Measurements from ENCODE around the gene CCDC201. TPM values are rescaled to one million over a fixed set of nuclear protein-coding genes. Genes with fewer than 3 reads are reported as not detected.
"Not testable (repeated sequence)": the region's sequence is repeated elsewhere in the genome, so short reads cannot be mapped to it uniquely, and the experiment has no call there.

CCDC201 gene
- total RNA-seq, 1 experiment from 2014 or later = not detected

DNA sequence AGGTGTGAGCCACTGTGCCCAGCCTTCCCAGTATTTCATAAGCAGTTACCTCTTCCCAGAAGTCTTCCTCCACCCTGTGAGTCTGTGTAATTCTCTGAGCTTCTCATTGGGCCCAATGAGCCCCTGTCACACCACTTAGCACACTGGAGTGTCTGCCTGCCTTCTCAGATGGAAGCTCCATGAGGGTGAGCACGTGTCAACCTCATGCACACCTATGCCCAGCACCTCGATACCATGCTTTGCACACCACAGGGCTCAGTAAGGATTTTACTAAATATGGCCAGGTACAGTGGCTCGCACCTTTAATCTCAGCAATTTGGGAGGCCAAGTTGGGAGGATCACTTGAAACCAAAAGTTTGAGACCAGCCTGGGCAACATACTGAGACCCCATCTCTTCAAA lies 46.3 kb downstream of the CCDC201 start:
- not testable (repeated sequence) for H3K18ac ChIP-seq (ENCODE audit: insufficient read length, low read depth, low read length); H3K79me2 ChIP-seq (ENCODE audit: insufficient read depth, low read length); H2AK5ac ChIP-seq (ENCODE audit: insufficient read length, low read length); H4K20me1 ChIP-seq (ENCODE audit: control insufficient read depth, insufficient read depth, insufficient read length); H3K27me3 ChIP-seq (ENCODE audit: insufficient read depth, low read length); H4K5ac ChIP-seq (ENCODE audit: insufficient read length, low read depth, low read length); H3K79me1 ChIP-seq (ENCODE audit: insufficient read depth, low read depth, low read length, poor library complexity, severe bottlenecking); H4K8ac ChIP-seq (replicated peaks; ENCODE audit: insufficient read length, low read depth, low read length); H2BK120ac ChIP-seq (ENCODE audit: low read depth, low read length, poor library complexity, severe bottlenecking); H3K9ac ChIP-seq (ENCODE audit: extremely low read depth, insufficient read length, low read length); DNase-seq; H3K9me3 ChIP-seq (ENCODE audit: control insufficient read depth, low read depth, low read length); H3K36me3 Mint-ChIP-seq (ENCODE audit: insufficient read depth in 1 of 3, low read depth in 3 of 3); H3K4ac ChIP-seq (ENCODE audit: low read depth, low read length); H2AFZ ChIP-seq (ENCODE audit: low read length); H2BK5ac ChIP-seq (ENCODE audit: insufficient read length, low read length); H3K9me3 Mint-ChIP-seq; H2BK20ac ChIP-seq (ENCODE audit: low read depth, low read length, poor library complexity, severe bottlenecking); H3K14ac ChIP-seq (ENCODE audit: insufficient read depth, low read length); H3K4me2 ChIP-seq (ENCODE audit: insufficient read depth, insufficient read length, low read length); H3K27me3 Mint-ChIP-seq (ENCODE audit: low read depth); H3T11ph ChIP-seq (ENCODE audit: low read length); H3K23me2 ChIP-seq (ENCODE audit: insufficient read length, low read depth, low read length, poor library complexity, severe bottlenecking); H3K4me3 Mint-ChIP-seq; H4K91ac ChIP-seq (ENCODE audit: insufficient read length, low read depth, low read length); H3K4me1 ChIP-seq (ENCODE audit: insufficient read depth, low read length); H3K23ac ChIP-seq (ENCODE audit: insufficient read length, low read depth, low read length); H3K27ac ChIP-seq (ENCODE audit: insufficient read length, low read depth, low read length); H3K4me1 Mint-ChIP-seq; H2BK12ac ChIP-seq (ENCODE audit: insufficient read length, low read depth, low read length); H2BK15ac ChIP-seq (ENCODE audit: low read depth, low read length); H3K56ac ChIP-seq (ENCODE audit: insufficient read length, low read depth, low read length); H3K27ac Mint-ChIP-seq
- WGBS (ENCODE audit: extremely low coverage, insufficient read length, low lambda C conversion rate) = no CpG with 5 or more reads among the region's 3 CpGs

DNA sequence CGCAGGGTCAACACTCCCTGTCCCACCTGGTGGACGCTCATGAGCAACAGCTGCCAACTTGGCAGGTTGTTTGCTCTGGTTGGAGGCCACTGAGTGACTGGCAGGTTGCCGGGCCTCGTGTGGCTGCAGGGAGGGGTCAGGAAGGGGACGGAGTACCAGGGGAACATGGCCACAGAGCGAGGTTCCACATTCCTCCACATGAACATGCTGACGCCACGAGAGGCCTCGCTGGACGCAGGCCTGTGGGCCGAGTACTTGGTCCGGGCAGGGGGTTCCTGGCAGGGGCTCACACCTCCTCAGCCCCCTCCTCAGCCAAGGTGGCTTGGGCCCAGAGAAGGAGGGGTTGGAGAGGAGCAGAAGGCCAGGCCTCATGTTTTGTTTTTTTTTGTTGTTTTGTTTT lies 54.1 kb downstream of the CCDC201 start:
- not testable (repeated sequence) for H2AK5ac ChIP-seq (ENCODE audit: insufficient read length, low read length); H3K23ac ChIP-seq (ENCODE audit: insufficient read length, low read depth, low read length); H3K36me3 Mint-ChIP-seq (ENCODE audit: insufficient read depth in 1 of 3, low read depth in 3 of 3); H4K91ac ChIP-seq (ENCODE audit: insufficient read length, low read depth, low read length); H2BK120ac ChIP-seq (ENCODE audit: low read depth, low read length, poor library complexity, severe bottlenecking); H3K27me3 Mint-ChIP-seq (ENCODE audit: low read depth); H3K14ac ChIP-seq (ENCODE audit: insufficient read depth, low read length); H3T11ph ChIP-seq (ENCODE audit: low read length); H2BK20ac ChIP-seq (ENCODE audit: low read depth, low read length, poor library complexity, severe bottlenecking); H3K9ac ChIP-seq (ENCODE audit: extremely low read depth, insufficient read length, low read length); H3K56ac ChIP-seq (ENCODE audit: insufficient read length, low read depth, low read length); H3K79me2 ChIP-seq (ENCODE audit: insufficient read depth, low read length); H2BK5ac ChIP-seq (ENCODE audit: insufficient read length, low read length); H3K27ac Mint-ChIP-seq; H3K27ac ChIP-seq (ENCODE audit: insufficient read length, low read depth, low read length); H3K4ac ChIP-seq (ENCODE audit: low read depth, low read length); H3K4me3 Mint-ChIP-seq; DNase-seq; H4K20me1 ChIP-seq (ENCODE audit: control insufficient read depth, insufficient read depth, insufficient read length); H4K5ac ChIP-seq (ENCODE audit: insufficient read length, low read depth, low read length); H3K9me3 ChIP-seq (ENCODE audit: control insufficient read depth, low read depth, low read length); H2BK15ac ChIP-seq (ENCODE audit: low read depth, low read length); H3K79me1 ChIP-seq (ENCODE audit: insufficient read depth, low read depth, low read length, poor library complexity, severe bottlenecking); H4K8ac ChIP-seq (replicated peaks; ENCODE audit: insufficient read length, low read depth, low read length); H3K4me1 ChIP-seq (ENCODE audit: insufficient read depth, low read length); H3K27me3 ChIP-seq (ENCODE audit: insufficient read depth, low read length); H3K4me1 Mint-ChIP-seq; H2AFZ ChIP-seq (ENCODE audit: low read length); H2BK12ac ChIP-seq (ENCODE audit: insufficient read length, low read depth, low read length); H3K4me2 ChIP-seq (ENCODE audit: insufficient read depth, insufficient read length, low read length); H3K23me2 ChIP-seq (ENCODE audit: insufficient read length, low read depth, low read length, poor library complexity, severe bottlenecking); H3K9me3 Mint-ChIP-seq; H3K18ac ChIP-seq (ENCODE audit: insufficient read length, low read depth, low read length)
- no CpG with 5 or more reads among the region's 12 CpGs for WGBS (ENCODE audit: extremely low coverage, insufficient read length, low lambda C conversion rate)

All from H9 (cell line).